IMR-90 (cell line): Measurements from ENCODE around the gene FRYL. TPM values are rescaled to one million over a fixed set of nuclear protein-coding genes. Genes with fewer than 3 reads are reported as not detected.
"Not testable (repeated sequence)": the region's sequence is repeated elsewhere in the genome, so short reads cannot be mapped to it uniquely, and the experiment has no call there.

Source experiments
- ATAC-seq: fragments of 200-7000 bp; cut with Tn5 transposase; 2 replicates; pipeline ENCODE4 v1.9.1; 2020; ENCODE audit warnings: low read depth, mild to moderate bottlenecking, moderate library complexity
- BruUV-seq: library from RNA; stranded (reverse); fragments of 400-500 nt; replicated peaks from 2 replicates; lab custom pipeline; 2021; lab: Mats Ljungman, UMichigan
- CTCF ChIA-PET: fragments of 300-600 bp; formaldehyde crosslinking; extraction: SDS; loops from one replicate; lab custom pipeline; 2021; ENCODE audit warnings: antibody characterized with exemption; lab: Yijun Ruan, JAX
- POLR2A ChIA-PET: fragments of 300-600 bp; sonication (Branson Sonifier 250); formaldehyde crosslinking; loops from one replicate; lab custom pipeline; 2022; ENCODE audit warnings: antibody characterized with exemption; ENCODE audit not compliant: unreplicated experiment; lab: Charles Lee
- DNase-seq: peaks from one replicate; pipeline ENCODE4 v3.0.0; 2013
- H2AFZ ChIP-seq: replicated peaks from 2 replicates; pipeline ENCODE3; 2013; ENCODE audit warnings: low read length, mild to moderate bottlenecking; ENCODE audit not compliant: poor library complexity
- H2AK5ac ChIP-seq: 2 replicates; pipeline ENCODE4 v1.6.1; 2013; ENCODE audit warnings: low read depth, low read length, inconsistent platforms
- H2AK9ac ChIP-seq: replicated peaks from 2 replicates; pipeline ENCODE3; 2013; ENCODE audit warnings: mild to moderate bottlenecking, low read depth, low read length, moderate library complexity; ENCODE audit not compliant: poor library complexity
- H2BK120ac ChIP-seq: 2 replicates; pipeline ENCODE4 v1.6.1; 2013; ENCODE audit warnings: low read depth, low read length, inconsistent platforms
- H2BK15ac ChIP-seq: 3 replicates; pipeline ENCODE4 v1.6.1; 2013; ENCODE audit warnings: low read depth, low read length, inconsistent platforms
- H2BK20ac ChIP-seq: 2 replicates; pipeline ENCODE4 v1.6.1; 2013; ENCODE audit warnings: low read depth, mild to moderate bottlenecking, inconsistent platforms, low read length, moderate library complexity
- H2BK5ac ChIP-seq: 2 replicates; pipeline ENCODE4 v1.6.1; 2013; ENCODE audit warnings: mild to moderate bottlenecking, low read depth, low read length, inconsistent platforms; ENCODE audit not compliant: poor library complexity, severe bottlenecking
- H3K14ac ChIP-seq: replicated peaks from 2 replicates; pipeline ENCODE4 v1.6.1; 2013; ENCODE audit warnings: low read depth, low read length, inconsistent platforms
- H3K18ac ChIP-seq: 2 replicates; pipeline ENCODE4 v1.6.1; 2013; ENCODE audit warnings: low read depth, low read length, control low read depth
- H3K23ac ChIP-seq: 2 replicates; pipeline ENCODE4 v1.6.1; 2013; ENCODE audit warnings: low read depth, low read length, inconsistent platforms
- H3K27ac ChIP-seq: 2 replicates; pipeline ENCODE4 v1.5.1; 2013; ENCODE audit warnings: mild to moderate bottlenecking, control low read depth, low read length; ENCODE audit not compliant: insufficient read depth
- H3K27me3 ChIP-seq: 2 replicates; pipeline ENCODE4 v1.6.1; 2013; ENCODE audit warnings: low read length; ENCODE audit not compliant: control insufficient read depth, insufficient read depth
- H3K36me3 ChIP-seq: 2 replicates; pipeline ENCODE4 v1.6.1; 2013; ENCODE audit warnings: low read length, mixed read lengths; ENCODE audit not compliant: control insufficient read depth, insufficient read depth
- H3K4ac ChIP-seq: 2 replicates; pipeline ENCODE4 v1.6.1; 2013; ENCODE audit warnings: low read depth, low read length, inconsistent platforms
- H3K4me1 ChIP-seq: 2 replicates; pipeline ENCODE4 v1.6.1; 2013; ENCODE audit warnings: low read length, mixed read lengths; ENCODE audit not compliant: control insufficient read depth, insufficient read depth
- H3K4me2 ChIP-seq: 2 replicates; pipeline ENCODE4 v1.6.1; 2013; ENCODE audit warnings: low read depth, mild to moderate bottlenecking, control low read depth, low read length, moderate library complexity
- H3K4me3 ChIP-seq: 2 replicates; pipeline ENCODE4 v1.5.1; 2013; ENCODE audit warnings: low read depth, mild to moderate bottlenecking, control low read depth, low read length, moderate library complexity; ENCODE audit not compliant: insufficient read depth
- H3K56ac ChIP-seq: 2 replicates; pipeline ENCODE4 v1.6.1; 2013; ENCODE audit warnings: low read length, inconsistent platforms; ENCODE audit not compliant: insufficient read depth; ENCODE audit errors: extremely low read depth
- H3K79me1 ChIP-seq, 2 experiments: 2 replicates each; pipeline ENCODE4 v1.6.1; 2013; ENCODE audit warnings: low read length in 2 of 2, inconsistent platforms in 1 of 2, low read depth in 1 of 2
- H3K9ac ChIP-seq: 2 replicates; pipeline ENCODE4 v1.6.1; 2013; ENCODE audit warnings: low read depth, low read length, control low read depth
- H3K9me1 ChIP-seq: 2 replicates; pipeline ENCODE4 v1.6.1; 2013; ENCODE audit warnings: low read length, inconsistent platforms; ENCODE audit not compliant: insufficient read depth
- H3K9me3 ChIP-seq: 2 replicates; pipeline ENCODE4 v1.6.1; 2013; ENCODE audit warnings: low read length; ENCODE audit not compliant: control insufficient read depth, insufficient read depth
- H4K20me1 ChIP-seq: 2 replicates; pipeline ENCODE4 v1.6.1; 2013; ENCODE audit warnings: low read length, inconsistent platforms; ENCODE audit not compliant: insufficient read depth
- H4K5ac ChIP-seq: 2 replicates; pipeline ENCODE4 v1.6.1; 2013; ENCODE audit warnings: mild to moderate bottlenecking, low read depth, low read length, control low read depth
- H4K8ac ChIP-seq, 2 experiments: 2 replicates each; pipeline ENCODE4 v1.6.1; 2013; ENCODE audit warnings: low read depth in 2 of 2, low read length in 2 of 2, control low read depth in 1 of 2, inconsistent platforms in 1 of 2
- H4K91ac ChIP-seq: 2 replicates; pipeline ENCODE4 v1.6.1; 2013; ENCODE audit warnings: low read depth, low read length, inconsistent platforms; ENCODE audit not compliant: insufficient read depth
- RAD21 ChIP-seq: IDR thresholded peaks from 2 replicates; pipeline ENCODE4 v1.6.1; 2012; ENCODE audit warnings: low read length, improper control_type of control experiment
- WGBS, 2 experiments: methylation state at CpG; one replicate each; pipeline versions ENCODE4 v1.1.5 to v1.1.7; 2013; ENCODE audit warnings: missing lambda C conversion rate in 2 of 2; ENCODE audit not compliant: insufficient read length in 1 of 2; ENCODE audit errors: extremely low coverage in 2 of 2; 5-methylcytosine and 5-hydroxymethylcytosine counted together
- dilution Hi-C: fragments of 300-500 bp; cut with HindIII; formaldehyde crosslinking; loops from one replicate; pipeline ENCODE4 v1.14.3; 2018; ENCODE audit warnings: low sequenced_read_pairs; ENCODE audit not compliant: unreplicated experiment
- in situ Hi-C: fragments of 300-500 bp; cut with MboI; formaldehyde crosslinking; loops from 3 replicates; pipeline ENCODE4 v1.14.3; 2019; ENCODE audit warnings: low sequenced_read_pairs, inconsistent platforms, mixed read lengths
- intact Hi-C: fragments of 100-400 bp; cut with micrococcal nuclease; formaldehyde crosslinking; loops from 2 replicates; pipeline ENCODE4 v1.10.0; 2022
- polyA plus RNA-seq, 3 experiments: library from polyadenylated mRNA; depleted of rRNA; stranded (reverse); fragments of >200 nt; gene quantifications; 2 replicates each; pipeline ENCODE4 v1.2.3, GENCODE V29; 2012; ENCODE audit warnings: low replicate concordance in 1 of 3
- total RNA-seq: library from RNA; depleted of rRNA; stranded (reverse); fragments of >200 nt; gene quantifications from 2 replicates; pipeline ENCODE4 v1.2.3, GENCODE V29; 2012
- TF ChIP-seq, protein P1 (sequence below): conservative IDR thresholded peaks from 2 replicates; pipeline ENCODE4 v1.5.1; 2012; ENCODE audit warnings: mild to moderate bottlenecking, low read depth, low read length, improper control_type of control experiment

Gene FRYL
- total and polyA plus RNA-seq, 2 of the 4 experiments (the other 2 are of a cell fraction), result 9.9 to 77.4 TPM

GRCh38 chr4:48827622-48828021 is 47.5 kb upstream of the FRYL start (continued):
- TF ChIP-seq, protein P1, sequence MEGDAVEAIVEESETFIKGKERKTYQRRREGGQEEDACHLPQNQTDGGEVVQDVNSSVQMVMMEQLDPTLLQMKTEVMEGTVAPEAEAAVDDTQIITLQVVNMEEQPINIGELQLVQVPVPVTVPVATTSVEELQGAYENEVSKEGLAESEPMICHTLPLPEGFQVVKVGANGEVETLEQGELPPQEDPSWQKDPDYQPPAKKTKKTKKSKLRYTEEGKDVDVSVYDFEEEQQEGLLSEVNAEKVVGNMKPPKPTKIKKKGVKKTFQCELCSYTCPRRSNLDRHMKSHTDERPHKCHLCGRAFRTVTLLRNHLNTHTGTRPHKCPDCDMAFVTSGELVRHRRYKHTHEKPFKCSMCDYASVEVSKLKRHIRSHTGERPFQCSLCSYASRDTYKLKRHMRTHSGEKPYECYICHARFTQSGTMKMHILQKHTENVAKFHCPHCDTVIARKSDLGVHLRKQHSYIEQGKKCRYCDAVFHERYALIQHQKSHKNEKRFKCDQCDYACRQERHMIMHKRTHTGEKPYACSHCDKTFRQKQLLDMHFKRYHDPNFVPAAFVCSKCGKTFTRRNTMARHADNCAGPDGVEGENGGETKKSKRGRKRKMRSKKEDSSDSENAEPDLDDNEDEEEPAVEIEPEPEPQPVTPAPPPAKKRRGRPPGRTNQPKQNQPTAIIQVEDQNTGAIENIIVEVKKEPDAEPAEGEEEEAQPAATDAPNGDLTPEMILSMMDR, result no peak
- no peak for TF ChIP-seq RAD21

DNA sequence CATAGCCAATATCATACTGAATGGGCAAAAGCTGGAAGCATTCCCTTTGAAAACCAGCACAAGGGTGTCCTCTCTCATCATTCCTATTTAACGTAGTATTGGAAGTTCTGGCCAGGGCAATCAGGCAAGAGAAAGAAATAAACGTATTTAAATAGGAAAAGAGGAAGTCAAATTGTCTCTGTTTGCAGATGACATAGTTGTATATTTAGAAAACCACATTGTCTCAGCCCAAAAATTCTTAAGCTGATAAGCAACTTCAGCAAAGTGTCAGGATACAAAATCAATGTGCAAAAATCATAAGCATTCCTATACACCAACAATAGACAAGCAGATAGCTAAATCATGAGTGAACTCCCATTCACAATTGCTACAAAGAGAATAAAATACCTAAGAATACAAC is 41.4 kb upstream of the FRYL start:
- dilution Hi-C loops, H3K36me3 ChIP-seq, H2AK9ac ChIP-seq, H2AFZ ChIP-seq, BruUV-seq, DNase-seq, H2AK5ac ChIP-seq, H3K4me3 ChIP-seq, H3K9me3 ChIP-seq, CTCF ChIA-PET, H3K9me1 ChIP-seq, H3K27me3 ChIP-seq, H3K27ac ChIP-seq, H3K79me1 ChIP-seq, H4K91ac ChIP-seq, H4K5ac ChIP-seq, H3K18ac ChIP-seq, H2BK20ac ChIP-seq, H3K4me1 ChIP-seq, H2BK15ac ChIP-seq, H3K4me2 ChIP-seq, H2BK120ac ChIP-seq, H4K20me1 ChIP-seq, H3K4ac ChIP-seq, H3K14ac ChIP-seq, POLR2A ChIA-PET, H4K8ac ChIP-seq, H2BK5ac ChIP-seq, H3K23ac ChIP-seq, in situ Hi-C loops, H3K9ac ChIP-seq, ATAC-seq, intact Hi-C loops, H3K56ac ChIP-seq: not testable (repeated sequence)
- WGBS, 2 experiments, result no CpG with 5 or more reads among the region's 2 CpGs
